ENCODE data around the gene TMSB10.
"Not testable (repeated sequence)": the region's sequence is repeated elsewhere in the genome, so short reads cannot be mapped to it uniquely, and the experiment has no call there.

The TMSB10 gene

DNA sequence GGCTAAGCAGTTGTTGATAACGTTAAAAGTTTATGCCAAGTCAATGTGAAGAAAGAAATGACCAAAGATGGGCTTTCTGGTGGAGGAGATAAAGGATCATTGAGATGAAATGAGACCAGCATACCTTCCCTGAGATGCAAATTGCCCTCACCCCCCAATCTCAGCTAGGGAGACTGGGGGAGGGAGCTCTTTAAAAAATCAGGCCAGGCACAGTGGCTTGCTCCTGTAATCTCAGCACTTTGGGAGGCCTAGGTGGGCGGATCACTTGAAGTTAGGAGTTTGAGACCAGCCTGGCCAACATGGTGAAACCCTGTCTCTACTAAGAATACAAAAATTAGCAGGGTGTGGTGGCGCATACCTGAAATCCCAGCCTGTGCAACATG is 34.6 kb downstream of the TMSB10 start:
- DNase-seq (ENCODE audit: low read depth) = no peak

DNA sequence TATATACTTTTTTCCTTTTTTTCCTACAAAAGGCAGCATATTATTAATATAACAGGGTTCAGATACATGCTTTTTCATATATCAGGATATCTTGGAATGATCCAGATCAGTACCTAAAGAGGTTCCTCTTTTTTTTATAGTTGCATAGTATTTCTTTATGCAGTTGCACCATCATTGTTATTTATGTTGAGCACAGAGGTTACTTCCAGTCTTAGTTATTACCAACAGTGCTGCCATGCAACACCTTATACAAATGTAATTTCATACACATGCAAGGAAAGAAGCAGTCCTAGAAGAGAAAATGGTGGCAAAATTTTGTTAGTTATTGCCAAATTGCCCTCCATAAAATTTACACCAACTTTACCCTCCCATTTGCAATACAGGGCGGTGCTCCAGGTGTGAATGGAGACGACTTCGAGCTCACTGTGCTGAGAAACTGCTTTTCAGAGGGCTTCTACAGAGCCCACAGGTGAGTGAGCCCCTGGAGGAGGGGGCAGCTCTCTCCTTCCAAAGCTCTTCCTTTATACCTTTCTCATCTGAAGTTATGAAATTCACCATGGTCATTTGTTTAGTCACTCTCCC is 35.5 kb downstream of the TMSB10 start:
- no peak for DNase-seq (ENCODE audit: low read depth)

DNA sequence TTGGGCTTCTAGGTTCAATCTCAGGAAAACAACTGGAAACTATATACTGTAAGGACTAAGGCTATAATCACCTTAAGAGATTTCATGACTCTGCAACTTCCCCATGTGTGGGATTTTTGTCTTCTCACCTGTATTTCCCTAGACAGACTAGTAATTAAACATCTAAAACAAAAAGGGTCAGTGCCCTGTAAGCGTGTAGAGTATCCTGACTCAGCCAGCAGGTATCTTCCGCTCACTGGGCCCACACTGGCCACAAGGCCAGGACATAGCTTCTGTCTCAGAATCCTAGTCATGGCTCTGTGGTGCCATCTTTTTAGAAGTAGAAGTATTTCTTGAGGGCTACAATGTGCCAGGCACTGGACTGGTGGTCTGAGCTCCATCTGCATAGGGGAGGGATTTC is 36.7 kb downstream of the TMSB10 start:
- no peak for DNase-seq (ENCODE audit: low read depth)

DNA sequence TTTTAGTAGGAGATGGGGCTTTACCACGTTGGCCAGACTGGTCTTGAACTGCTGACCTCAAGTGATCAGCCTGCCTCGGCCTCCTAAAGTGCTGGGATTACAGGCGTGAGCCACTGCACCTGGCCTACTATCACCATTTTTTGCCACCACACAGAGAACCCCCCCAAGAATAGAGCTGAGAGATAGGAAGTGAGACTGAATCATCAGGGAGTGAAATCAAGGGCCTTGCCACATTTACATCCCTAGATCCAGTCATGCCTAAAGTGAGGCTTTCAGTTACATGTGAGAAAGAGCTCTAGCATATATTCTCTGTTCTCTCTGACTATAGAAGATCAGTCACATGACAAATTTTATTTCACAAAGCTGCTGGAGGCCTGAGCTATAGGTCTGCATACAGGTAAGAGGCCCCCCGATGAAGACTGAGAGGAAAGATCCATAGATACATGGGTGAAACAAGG is 37.5 kb downstream of the TMSB10 start:
- DNase-seq (ENCODE audit: low read depth) = no peak

DNA sequence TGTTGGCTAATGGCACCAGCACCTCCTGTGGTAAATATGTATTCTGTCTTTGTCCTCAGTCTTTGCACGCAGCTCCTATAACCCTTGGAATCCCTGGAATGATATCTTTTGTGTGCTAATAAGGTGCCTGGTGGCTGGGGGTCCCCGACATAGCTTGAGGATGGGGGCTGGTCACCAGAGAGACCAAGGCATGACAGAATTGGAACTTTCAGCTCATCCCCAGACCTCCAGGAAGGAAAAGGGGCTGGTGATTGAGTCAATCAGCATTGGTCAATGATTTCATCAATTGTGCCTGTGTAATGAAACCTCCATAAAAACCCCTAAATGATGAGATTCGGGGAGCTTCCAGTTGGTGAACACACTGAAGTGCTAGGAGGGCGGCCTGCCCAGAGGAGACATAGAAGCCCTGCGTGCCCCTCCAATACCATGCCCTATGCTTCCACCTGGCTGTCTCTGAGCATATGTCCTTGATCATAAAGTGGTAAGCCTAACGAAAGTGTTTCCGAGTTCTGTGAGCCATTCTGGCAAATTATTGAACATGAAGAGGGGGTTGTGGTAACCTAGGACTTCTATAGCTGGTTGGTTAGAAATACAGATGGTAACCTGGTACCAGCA is 38.9 kb downstream of the TMSB10 start:
- no peak for DNase-seq (ENCODE audit: low read depth)

DNA sequence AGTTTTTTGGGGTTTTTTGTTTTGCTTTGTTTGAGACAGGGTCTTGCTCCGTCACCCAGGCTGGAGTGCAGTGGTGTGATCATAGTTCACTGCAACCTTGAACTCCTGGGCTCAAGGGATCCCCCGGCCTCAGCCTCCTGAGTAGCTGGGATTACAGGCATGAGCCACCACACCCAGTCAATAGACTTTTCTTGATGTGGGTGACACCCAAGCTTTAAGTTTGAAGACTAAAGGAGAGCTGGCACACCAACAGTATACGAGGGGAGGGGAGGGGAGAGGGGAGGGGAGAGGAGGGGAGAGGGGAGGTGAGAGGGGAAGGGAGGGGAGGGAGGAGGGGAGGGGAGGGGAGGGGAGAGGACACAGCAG is 40.4 kb downstream of the TMSB10 start:
- not testable (repeated sequence) for DNase-seq (ENCODE audit: low read depth)

DNA sequence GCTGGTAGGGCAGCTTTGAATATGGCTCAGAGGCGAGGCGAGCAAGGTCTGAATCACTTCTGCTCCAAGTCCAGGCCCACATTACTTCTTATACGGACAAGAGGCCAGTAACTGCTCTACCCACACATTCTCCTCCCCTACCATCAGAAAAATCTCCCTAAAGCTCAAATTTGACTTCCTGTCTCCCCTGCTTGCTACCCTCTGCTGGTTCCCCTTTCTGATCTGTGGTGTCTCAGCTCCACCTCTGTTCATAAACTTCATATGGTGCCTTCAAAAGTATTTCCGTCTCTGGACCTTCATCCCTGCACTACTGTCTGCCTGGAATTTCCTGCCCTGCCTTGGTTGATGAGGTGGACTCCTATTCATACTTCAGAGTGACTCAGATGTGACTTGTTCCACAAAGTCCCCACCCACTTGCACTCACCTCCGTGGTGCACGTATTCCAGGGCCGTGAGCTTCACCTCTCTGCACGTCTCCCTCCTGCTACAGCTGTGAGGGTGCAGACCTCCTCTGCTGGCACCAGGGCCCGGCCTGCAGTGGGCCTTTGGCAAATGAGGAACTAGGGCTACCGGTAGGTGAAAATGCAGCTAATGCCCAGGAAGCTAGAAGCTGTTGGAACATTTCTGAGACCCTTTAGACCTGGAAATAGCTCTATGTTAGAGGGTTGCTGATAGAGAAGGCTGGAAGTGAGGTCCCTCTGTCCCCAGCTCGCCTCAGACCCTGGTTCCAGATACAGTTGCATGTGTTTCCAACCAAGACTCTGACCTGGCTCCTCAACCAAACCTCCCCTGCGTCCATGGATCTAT is 41.0 kb downstream of the TMSB10 start:
- DNase-seq (ENCODE audit: low read depth) = no peak

DNA sequence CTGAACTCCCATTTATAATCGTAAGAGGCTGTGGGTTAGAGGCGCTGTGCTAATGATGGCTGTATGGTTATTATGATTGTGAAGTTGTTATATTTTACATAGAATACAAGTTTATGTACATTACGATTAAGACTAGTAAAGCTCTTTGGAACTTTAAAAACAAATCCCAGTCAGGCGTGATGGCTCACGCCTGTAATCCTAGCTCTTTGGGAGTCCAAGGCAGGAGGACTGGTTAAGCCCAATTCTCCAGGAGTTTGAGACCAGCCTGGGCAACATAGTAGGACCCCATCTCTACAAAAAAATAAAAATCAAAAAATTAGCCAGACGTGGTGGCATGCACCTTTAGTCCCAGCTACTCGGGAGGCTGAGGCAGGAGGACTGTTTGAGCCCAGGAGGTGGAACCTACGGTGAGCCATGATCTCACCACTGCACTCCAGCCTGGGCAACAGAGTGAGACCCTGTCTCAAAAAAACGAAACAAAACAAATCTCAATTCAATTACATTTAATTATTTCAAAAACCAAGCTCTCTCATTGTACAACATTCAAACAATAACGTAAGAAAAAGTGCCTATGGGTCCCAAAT is 41.6 kb downstream of the TMSB10 start:
- DNase-seq (ENCODE audit: low read depth) = no peak

DNA sequence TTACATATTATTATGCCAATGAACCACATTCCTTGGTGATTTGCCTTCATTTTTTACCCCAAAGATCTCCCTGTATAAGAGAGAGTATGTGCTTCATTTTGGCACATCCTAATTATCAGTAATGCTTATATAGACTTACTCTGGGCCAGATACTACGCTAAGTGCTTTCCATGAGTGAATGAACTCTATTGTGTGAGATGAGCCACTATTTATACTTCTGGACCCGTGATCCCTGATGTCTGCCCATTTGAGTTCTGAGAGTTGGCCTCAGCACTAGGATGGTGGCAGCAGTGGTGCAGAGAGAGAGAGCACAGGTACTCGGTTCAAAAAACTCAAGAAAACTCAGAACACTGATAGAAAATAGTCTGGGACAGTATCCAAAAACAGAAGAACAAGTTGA is 48.1 kb downstream of the TMSB10 start:
- DNase-seq (ENCODE audit: low read depth) = no peak

DNA sequence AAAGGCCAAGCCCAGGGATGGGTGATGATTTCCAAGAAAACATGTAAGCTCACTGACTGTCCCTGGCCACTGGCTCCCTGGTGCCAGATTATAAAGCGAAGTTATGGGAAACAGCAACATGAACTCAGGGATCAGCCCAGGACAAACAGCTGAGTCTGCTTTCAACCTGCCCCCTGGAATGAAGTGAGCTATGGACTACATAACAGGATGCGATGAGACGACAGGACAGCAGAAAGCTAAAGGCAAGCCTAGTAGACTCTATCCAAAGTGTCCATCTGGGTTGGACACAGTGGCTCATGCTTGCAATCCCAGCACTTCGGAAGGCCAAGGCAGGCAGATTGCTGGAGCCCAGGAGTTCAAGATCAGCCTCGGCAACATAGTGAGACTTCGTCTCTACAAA is 48.9 kb downstream of the TMSB10 start:
- no peak for DNase-seq (ENCODE audit: low read depth)
